HT-29 (cell line): ENCODE measurements around the gene NR4A3. TPM values are rescaled to one million over a fixed set of nuclear protein-coding genes. Genes with fewer than 3 reads are reported as not detected.

Experiments
- DNase-seq: peaks from one replicate; pipeline ENCODE4 v3.0.0-alpha.2; 2015; ENCODE audit warnings: low spot score
- total RNA-seq: library from RNA; depleted of rRNA; stranded (reverse); fragments of >200 nt; shearing (Covaris generic); gene quantifications from 2 replicates; pipeline ENCODE4 v1.2.3, GENCODE V29; 2014

The NR4A3 gene
- total RNA-seq, 1 experiment from 2014 or later: 0.13 TPM

DNA sequence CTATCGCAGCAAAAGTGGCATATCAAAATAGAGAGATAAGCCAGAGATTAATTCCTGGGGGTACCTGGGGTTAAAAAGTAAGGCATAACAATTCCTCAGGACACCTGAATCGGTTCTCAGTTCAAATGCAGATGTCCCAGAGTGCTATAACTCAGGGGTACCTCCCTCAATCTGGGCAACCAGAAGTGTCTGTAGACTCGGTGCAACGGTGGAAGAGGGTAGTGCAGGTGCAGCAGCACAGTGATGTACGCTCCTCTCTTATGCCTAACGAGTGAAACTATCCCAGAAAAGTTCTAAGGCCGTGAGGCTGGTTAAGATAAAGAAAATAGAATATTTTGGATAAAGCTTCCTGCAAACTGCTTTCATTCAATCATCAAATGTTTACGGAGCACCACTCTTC lies 7.9 kb upstream of the NR4A3 start:
- DNase-seq: no peak

DNA sequence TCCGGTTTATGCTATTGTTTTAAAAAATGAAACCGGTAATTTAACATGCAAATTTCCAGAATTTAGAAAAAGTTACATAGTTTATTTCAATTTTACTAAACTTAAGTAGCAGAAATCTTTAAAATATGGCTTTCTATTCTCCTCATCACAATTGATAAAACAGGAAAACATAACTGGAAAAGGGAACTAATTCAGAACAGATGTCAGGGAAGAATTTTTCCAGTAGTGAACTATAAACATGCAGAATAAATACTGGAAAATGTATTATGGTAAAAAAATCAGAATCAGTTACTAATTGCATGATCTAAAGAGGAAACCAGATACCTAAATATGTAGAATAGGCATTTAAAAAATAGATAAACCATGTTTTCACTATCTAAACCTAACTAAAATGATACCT lies 7.3 kb upstream of the NR4A3 start:
- no peak for DNase-seq

DNA sequence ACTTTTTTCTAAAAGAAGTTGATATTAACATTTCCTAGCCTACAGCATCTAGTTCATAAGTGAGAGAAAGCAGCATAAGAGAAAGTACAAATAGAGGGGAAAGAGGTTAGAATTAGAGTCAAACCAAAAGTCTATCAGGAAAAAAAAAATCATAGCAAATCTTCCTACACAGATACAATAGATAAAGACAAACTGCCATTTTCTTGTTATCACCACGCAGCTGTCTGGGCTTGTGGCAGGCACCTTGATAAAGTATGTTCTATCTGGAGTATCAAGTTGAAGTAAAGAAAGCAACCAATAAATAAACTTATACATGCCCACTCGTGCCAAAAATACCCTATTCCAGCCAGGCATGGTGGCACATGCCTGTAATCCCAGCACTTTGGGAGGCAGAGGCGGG lies 5.3 kb upstream of the NR4A3 start:
- DNase-seq: no peak

DNA sequence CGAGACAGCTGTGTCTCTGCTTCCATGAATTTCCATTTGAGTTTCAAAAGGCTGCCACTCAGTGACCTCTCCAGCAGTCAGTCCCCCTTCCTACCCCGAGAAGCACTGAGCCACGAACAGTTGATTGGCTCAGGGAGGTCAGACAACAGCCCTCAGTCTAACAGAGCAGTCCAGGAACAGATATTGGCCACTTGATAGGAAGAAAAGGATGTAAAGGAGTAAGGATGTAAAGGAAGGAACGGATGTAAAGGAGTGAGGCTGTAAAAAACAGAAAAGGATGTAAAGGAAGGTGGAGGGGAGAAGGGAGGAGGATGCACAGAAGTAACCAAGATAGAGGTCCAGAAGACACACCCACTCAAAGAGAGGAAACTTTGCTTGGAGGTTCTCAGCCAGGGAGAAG lies 3.2 kb upstream of the NR4A3 start:
- DNase-seq: no peak

DNA sequence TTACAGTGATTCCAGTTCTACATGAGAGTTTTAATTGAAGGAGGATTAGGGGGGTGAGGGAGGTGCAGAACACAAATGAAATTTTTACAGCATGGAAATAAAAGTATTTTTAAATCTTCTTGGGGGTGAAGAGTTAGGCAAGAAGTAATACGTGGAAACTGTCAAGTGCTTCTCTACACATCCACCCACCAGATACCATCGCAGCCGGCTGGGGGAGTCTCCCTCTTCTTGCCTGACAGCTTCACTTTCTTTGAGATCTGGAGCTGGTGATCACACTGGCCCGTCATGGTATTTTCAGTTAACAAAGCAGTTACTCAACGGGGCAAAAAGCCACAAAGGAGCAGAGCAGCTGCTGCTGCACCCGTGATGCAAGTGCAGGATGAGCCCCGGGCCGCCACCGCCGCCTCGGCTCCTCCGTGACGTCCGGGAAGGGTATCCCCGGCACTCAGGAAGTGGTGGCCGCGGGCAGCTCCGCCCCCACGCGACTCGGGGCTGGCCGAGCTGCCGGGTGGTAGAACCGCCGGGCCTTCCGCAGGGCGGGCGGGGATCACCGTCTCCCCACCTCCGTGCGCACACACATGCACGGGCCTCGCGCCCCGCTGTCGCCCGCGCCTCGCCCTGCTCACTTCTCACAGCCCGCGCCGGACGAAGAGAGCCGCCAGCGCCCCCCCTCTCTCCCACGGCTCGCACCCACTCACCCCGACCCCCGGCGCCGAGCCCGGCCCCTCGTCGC lies 2.4 kb upstream of the NR4A3 start:
- DNase-seq: peak; percentile 76

DNA sequence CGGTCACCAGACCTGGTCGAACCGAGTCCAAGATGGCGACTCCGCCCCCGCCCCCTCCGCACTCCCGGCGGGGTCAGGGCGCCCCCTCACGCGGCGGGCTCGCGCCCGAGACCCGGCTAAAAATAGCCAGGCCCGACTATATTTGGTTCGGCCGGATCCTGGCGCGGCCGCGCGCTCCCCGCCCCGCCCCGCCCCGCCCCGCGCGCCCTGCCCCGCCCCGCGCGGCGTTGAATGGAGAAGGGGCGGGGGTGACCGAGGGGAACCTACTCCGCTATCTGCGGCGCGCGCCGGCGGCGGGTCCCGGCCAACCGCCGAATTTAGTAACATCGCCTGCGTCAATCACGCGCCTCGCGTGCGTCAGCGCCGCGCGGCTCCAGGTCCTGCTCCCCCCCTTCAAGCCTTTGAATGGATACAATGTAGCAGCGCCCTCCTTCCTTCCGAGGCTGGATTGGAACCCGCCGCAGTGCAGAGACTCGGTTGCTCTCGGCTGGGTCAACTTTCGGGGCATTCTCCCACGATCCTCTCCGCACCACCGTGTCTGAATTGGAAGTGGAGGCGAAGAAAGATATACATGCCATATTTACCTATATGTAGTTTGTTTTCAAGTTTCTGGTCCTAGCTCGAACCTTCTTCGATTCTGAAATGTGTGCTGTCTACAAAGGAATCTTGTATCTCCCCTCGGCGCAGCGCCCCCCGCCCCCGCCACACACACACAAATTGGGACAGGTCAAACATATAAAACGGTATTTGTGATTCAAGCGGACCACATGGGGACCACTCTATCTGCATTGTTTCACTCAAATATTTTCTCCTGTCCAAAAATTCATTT lies 1.6 kb upstream of the NR4A3 start:
- DNase-seq: peak; percentile 79

DNA sequence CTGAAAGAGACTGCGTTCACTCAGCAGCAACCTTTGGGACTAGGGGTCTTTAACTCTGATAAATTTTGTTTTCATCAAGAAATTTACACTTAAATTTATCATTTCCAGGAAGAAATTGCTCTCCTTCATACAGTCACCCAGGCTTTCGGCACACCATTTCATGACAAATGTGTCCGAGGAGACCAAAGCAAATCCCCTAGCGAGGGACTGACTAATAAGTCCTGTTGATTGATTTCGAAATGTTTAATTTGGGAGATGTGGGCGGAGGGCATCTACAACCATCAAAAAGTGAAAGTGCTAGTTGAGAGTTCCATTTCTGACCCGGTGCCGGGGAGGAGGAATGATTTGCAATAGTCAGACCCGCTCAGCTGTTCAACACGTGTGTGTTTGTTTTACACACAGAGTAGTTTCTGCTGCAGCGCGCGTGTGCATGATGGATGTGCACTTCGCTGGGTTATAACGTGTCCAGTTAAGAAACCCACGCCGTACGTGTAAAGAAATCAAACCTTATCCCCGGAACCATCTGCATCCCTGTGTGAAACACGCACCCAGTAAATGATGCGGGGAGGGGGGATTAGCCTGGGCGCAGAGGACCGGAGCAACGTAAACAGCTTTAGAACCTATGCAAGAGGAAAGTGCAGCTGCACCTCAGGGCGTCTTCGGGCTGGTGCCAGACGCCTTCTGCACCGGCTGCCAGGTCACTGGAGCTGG lies 845 bp upstream of the NR4A3 start:
- DNase-seq: peak; percentile 39

DNA sequence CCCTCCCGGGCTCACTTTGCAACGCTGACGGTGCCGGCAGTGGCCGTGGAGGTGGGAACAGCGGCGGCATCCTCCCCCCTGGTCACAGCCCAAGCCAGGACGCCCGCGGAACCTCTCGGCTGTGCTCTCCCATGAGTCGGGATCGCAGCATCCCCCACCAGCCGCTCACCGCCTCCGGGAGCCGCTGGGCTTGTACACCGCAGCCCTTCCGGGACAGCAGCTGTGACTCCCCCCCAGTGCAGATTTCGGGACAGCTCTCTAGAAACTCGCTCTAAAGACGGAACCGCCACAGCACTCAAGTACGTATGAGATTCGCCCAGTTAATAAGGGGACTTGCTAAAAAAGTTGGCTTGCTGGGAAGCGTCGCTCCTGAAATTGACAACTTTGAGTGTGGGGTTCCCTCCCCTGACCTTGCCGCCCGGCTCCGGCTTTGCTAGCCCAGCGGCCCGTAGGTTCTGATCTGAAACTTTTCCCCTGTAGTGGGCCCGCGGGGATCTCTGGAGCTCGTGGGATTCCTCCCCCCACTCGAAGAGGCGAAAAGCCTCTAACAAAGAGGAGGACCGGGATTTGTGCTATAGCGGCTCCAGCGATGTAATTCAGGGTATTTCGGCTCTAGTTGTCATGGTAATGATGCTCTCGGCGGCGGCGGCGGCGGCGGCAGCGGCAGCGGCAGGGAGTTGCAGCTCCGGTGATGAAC lies 572 bp downstream of the NR4A3 start:
- peak; percentile 8 for DNase-seq

DNA sequence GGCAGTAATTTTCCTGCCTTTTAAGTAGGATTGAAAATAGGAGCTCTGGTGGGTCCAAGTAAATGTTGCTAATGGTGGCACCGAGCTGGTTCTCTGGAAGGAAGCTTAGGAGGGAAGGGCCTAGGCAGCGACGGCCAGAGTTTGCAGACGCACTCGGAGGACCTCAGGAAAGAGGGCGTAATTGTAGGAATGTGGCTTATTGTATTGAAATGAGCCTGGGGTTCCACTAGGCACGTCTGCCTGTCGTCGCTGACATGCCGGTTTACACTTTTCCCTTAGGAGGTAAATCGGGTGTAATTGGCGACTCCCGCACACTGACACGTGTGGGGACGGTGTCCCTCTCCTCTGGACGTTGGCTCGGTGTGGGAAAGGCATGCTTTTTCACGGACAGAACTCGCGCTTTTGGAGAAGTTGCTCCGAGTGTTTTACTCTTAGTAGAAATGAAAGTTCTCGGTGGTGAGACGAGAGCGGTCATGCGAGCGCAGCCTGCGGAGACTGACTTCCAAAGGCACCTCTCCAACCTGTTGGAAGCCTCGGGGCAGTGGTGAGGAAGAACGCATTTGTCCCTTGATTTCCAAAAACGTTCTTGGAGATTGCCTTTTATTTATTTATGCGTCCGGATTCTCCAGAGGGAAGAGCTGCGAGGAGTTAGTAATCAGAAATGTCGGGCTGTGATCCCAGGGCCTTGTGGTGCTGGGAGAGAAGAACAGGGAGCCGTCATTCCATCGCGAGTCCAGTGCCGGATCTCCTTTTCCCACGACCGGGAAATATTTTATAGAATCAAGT lies 1.3 kb downstream of the NR4A3 start:
- peak; percentile 16 for DNase-seq

DNA sequence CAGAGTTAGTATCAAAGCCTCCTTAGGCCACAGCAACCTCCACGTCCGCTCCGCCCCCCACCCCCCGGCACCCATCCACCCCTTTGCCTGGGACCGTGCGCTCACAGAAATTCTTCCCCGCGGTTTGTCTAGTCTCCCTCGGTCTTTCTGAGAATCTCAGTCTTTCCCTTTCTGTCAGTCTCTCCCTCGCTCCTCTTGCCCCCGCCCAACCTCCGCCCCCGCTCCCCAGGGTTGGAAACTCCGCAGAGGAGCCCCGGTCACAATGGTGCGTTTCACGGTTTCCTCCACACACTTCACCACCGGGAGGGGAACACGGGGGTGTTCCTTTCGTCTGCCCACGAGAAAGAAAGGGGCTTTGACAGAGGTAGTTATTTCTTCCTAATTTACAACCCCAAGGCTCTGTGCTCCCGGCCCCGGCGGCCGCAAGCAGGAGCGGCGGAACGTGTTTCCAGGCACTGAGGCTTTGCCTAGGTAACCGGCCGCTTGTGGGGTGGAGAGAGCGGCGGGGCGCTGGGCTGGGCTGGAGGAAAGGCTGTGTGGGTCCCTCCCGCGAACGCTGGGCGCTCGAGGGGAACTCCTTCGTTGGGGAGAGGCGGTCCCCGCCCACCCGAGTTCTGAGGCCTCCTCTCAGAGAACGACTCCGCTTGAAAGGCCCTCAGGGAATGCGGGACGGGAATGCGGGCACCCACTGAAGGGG lies 2.1 kb downstream of the NR4A3 start:
- no peak for DNase-seq

DNA sequence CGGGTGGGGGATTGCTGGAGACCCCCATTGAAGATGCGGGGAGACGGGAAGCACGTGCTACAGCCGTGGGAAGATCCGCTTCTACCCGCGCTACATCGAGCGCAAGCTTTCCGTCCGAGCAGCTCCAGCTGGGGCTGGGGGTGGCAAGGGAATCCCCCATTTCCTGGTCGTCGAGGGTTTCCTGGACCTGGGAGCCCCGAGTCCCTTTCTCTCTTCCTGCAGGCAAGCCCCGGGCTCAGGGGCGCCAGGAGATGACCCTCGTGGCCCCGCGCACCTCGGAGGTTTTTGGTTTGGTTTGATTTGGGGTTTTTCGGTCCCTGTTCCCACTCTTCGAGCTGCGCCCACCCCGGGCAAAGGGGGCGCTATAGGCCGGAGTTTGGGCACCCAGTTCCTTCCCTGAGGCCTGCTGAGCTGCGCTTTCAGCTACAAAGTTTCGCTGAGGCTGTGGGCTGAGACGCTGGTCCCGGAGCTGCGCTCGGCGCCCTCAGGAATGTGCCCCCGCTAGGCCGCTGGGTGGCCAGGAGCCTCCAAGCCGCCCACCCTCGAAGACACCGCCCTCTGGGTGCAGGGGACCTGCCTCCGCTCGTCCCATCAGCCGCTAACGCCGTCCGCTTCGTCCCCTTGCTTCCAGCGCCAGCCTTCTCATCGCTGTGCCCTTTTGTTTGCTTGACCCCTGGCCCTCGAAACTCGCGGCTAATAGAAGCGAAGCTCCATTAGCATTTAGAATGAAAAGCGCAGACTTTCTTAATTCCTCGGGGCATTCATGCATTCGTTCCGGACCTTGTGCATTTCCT lies 2.9 kb downstream of the NR4A3 start:
- DNase-seq: no peak

DNA sequence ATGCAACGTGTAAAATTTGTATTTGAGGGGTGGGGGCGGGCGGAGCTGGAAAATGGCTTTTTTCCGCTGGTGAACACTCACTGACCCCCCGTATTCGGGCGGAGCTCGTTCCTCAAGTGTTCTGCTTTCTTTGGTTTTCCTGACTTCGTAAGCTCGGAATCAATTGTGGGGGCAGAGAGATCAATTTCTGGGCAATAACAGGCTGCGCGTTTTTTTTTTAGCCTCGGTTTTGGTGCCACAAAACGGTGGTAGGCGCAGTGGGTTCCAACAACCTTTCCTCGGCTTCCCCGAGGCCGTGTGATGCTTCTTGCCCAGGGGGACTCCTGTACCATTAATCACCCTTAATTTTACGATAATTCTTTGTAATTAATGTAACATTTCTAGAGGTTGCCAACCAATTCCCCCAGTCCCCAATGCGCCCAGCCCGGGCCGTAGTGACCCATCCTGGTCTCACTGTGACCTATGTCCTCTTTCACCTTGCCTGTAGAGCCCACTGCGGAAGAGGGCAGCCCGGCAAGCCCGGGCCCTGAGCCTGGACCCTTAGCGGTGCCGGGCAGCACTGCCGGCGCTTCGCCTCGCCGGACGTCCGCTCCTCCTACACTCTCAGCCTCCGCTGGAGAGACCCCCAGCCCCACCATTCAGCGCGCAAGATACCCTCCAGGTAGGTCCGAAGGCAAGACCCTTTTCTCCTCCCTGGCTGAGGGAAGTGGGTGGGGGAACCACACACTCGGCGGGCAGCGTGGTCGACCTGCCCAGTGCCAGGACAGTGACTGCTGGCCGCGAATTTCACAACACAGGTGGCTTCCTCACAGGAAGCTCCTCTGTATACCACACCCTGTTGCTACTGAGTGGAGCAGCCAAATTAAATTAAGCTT lies 3.7 kb downstream of the NR4A3 start:
- DNase-seq: no peak

DNA sequence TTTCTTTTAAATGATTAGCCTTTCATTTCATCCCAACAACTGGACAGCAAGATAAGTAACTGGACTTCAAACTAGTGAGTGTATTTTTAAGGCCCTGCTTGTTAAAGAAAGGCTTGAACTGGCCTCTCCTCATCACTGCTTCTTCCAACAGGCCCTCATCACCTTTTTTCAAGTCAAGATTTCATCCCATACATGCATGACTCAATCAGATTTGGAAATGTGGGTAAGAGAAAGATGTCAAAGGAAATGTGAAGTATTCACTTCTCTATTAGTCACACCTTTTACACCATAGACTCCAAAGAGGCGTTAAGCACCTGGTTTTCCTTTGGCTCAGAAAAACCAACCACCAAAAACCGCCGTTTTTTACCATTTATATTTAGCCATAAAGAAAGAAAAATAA lies 4.9 kb downstream of the NR4A3 start:
- no peak for DNase-seq

DNA sequence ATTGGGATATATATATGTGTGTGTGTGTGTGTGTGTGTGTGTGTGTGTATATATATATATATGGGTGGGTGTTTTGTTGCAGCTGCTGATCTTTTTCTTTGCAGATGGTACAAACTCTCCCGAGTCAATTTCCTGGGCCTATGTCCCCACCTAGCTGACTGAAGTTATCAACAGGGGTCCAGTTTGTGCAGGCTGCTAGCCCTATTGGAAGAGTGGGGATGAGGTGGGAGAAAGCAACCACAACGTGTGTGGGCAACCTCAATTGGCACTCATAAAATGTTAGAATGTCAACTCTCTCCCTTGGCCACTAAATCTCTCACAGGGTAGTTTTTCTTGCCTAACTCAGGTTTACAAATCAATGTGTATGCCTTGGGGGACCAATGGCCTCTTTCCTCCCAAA lies 5.6 kb downstream of the NR4A3 start:
- no peak for DNase-seq

DNA sequence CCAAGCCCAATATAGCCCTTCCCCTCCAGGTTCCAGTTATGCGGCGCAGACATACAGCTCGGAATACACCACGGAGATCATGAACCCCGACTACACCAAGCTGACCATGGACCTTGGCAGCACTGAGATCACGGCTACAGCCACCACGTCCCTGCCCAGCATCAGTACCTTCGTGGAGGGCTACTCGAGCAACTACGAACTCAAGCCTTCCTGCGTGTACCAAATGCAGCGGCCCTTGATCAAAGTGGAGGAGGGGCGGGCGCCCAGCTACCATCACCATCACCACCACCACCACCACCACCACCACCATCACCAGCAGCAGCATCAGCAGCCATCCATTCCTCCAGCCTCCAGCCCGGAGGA lies 6.3 kb downstream of the NR4A3 start:
- DNase-seq: no peak

DNA sequence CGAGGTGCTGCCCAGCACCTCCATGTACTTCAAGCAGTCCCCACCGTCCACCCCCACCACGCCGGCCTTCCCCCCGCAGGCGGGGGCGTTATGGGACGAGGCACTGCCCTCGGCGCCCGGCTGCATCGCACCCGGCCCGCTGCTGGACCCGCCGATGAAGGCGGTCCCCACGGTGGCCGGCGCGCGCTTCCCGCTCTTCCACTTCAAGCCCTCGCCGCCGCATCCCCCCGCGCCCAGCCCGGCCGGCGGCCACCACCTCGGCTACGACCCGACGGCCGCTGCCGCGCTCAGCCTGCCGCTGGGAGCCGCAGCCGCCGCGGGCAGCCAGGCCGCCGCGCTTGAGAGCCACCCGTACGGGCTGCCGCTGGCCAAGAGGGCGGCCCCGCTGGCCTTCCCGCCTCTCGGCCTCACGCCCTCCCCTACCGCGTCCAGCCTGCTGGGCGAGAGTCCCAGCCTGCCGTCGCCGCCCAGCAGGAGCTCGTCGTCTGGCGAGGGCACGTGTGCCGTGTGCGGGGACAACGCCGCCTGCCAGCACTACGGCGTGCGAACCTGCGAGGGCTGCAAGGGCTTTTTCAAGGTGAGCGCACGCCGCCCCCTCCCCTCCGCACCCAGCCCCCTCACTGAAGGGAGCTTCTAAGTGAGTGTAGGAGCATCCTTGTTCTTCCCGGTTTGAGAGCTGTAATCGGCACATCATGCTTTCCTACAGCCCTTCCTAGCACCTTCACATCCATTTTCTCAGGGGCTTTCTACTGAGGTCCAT lies 6.9 kb downstream of the NR4A3 start:
- DNase-seq: no peak

DNA sequence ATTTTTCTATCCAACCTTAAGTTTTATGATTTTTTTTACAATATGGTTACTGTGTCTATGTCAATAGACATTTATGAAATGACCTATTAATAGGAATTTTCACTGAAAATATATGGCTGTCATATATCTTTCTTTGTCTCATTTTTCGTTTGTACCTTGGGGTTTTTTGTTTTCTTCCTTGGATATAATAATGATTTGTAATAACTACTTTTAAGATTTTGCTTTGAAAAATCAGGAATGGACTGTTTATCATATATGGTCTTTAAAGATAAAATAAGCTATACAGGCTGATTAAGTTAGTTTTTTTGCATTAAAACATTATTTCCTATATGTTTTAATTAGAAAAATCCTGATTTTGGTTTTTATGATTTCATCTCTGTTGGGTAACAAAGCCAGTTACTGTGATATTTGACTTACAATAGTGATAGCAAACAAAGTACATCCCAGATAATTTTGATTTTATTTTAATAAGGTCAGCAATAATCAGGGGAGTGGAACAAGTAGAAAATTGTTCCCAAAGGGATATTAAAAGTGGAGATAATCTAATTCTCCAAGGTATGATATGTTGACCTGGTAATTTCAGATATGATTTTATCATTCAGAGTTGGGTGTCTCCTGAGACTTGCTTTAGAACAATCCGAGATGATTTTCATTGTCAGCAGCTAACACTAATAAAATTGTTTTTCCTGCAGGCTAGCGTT lies 10.3 kb downstream of the NR4A3 start:
- DNase-seq: no peak

DNA sequence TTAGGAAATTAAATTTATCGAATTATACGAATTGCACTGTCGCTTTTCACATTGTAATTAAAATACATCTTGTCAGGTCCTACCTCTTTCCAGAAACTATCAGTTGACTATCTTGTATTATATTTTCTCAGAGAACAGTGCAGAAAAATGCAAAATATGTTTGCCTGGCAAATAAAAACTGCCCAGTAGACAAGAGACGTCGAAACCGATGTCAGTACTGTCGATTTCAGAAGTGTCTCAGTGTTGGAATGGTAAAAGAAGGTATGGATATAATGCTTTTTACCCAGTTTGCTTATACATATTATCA lies 10.8 kb downstream of the NR4A3 start:
- no peak for DNase-seq
